HL-60 (cell line): ENCODE results near the gene GRIK5.

Experiments used
- DNase-seq, 2 experiments: peaks; one replicate each; pipeline ENCODE4 v3.0.0-alpha.2; 2010 to 2020; ENCODE audit warnings: low read depth in 1 of 2, low spot score in 1 of 2
- H3K27ac ChIP-seq: fragments of 250-450 bp; sonication (Bioruptor Pico); replicated peaks from 2 replicates; pipeline ENCODE4 v1.5.1; 2020; ENCODE audit warnings: mild to moderate bottlenecking, moderate library complexity
- H3K27me3 ChIP-seq: fragments of 250-450 bp; sonication (Bioruptor Pico); 2 replicates; pipeline ENCODE4 v1.5.1; 2021; ENCODE audit warnings: mild to moderate bottlenecking, moderate library complexity; ENCODE audit not compliant: insufficient read depth, poor library complexity, severe bottlenecking
- H3K4me3 ChIP-seq: replicated peaks from 2 replicates; pipeline ENCODE4 v1.5.1; 2011; ENCODE audit warnings: mild to moderate bottlenecking, control low read depth, low read length; ENCODE audit not compliant: insufficient read depth
- GABPA ChIP-seq: IDR thresholded peaks from 2 replicates; pipeline ENCODE4 v1.6.1; 2012; ENCODE audit warnings: low read depth
- POLR2AphosphoS5 ChIP-seq: IDR thresholded peaks from 2 replicates; pipeline ENCODE4 v1.6.1; 2012; ENCODE audit warnings: low read depth
- REST ChIP-seq: IDR thresholded peaks from 2 replicates; pipeline ENCODE4 v1.6.1; 2012; ENCODE audit warnings: low read depth; ENCODE audit not compliant: insufficient replicate concordance
- SPI1 ChIP-seq: IDR thresholded peaks from 2 replicates; pipeline ENCODE4 v1.6.1; 2012; ENCODE audit warnings: low read depth, mild to moderate bottlenecking, borderline replicate concordance
- TF ChIP-seq, protein P1 (sequence below): IDR thresholded peaks from one replicate; pipeline ENCODE4 v1.5.1; 2011; ENCODE audit warnings: low read length, control low read depth, inconsistent platforms; ENCODE audit not compliant: insufficient read depth

GRIK5 gene

DNA sequence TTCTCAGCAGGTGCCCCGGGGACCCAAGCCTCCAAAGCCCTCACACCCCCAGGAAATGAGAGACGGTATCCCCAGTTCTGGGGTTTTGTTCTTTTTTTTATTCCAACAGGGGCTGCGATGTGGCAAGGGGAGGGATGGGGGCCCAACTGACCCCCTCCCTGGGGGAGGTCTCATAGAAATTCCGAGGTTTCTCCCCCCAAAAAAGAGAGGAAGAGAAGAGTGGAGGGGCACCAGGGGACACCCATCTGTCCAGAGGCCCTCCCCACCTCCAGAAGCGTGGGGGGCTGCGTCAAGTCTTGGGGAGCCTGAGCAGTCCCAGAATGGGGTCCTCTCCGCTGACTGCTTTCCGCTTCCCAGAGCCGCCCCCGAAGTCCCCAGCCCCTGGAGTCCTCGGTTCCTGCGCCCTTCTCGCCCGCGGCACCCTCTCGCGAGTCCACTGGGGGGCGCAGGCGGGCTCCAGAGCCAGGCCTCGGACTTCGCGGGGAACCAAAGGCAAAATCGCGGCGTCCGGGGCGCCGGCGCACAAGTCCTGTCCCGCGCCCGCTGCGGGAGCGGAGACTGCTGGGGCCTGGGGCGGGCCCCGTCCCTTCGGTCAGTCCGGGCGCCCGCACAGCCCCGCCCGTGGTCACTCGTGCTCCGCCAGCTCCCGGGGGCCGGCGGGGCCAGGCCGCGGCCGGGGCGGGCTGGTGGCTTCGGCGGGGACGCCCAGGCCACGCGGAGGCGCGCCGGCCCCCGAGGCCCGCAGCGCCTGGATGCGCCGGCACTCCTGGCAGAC is 71.6 kb downstream of the GRIK5 start:
- no peak overlapping the region for H3K4me3 ChIP-seq
- peaks cover 41% of the 10 kb centered on the region for H3K27me3 ChIP-seq
- no peak overlapping the region for H3K27ac ChIP-seq
- peak in 1 of 2 experiments; percentile 41 for DNase-seq
- peak; percentile 78 for TF ChIP-seq REST
- TF ChIP-seq, protein P1, sequence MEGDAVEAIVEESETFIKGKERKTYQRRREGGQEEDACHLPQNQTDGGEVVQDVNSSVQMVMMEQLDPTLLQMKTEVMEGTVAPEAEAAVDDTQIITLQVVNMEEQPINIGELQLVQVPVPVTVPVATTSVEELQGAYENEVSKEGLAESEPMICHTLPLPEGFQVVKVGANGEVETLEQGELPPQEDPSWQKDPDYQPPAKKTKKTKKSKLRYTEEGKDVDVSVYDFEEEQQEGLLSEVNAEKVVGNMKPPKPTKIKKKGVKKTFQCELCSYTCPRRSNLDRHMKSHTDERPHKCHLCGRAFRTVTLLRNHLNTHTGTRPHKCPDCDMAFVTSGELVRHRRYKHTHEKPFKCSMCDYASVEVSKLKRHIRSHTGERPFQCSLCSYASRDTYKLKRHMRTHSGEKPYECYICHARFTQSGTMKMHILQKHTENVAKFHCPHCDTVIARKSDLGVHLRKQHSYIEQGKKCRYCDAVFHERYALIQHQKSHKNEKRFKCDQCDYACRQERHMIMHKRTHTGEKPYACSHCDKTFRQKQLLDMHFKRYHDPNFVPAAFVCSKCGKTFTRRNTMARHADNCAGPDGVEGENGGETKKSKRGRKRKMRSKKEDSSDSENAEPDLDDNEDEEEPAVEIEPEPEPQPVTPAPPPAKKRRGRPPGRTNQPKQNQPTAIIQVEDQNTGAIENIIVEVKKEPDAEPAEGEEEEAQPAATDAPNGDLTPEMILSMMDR = peak; percentile 25
- no peak for TF ChIP-seq GABPA
- TF ChIP-seq POLR2AphosphoS5 = no peak

DNA sequence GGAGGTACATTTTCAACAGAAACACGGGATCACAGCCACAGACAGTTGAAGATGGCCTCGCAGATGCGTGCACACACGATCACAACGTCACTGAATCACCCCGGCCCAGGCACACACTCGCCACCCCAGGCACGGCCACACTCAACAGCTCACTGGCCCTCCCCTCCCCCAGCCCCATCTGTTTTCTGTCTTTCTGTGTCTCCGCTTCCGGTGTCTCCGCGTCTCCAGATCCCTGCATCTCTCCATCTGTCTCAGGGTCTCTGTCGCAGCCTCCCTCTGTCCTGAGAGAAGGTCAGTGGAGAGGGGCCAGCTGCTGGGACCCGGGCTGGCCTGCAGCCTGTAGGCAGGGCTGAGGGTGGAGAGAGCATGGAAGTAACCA is 72.2 kb downstream of the GRIK5 start:
- no peak for DNase-seq
- Histone ChIP-seq H3K4me3 (no peak overlapping the region), H3K27me3 (peaks cover 44% of the 10 kb centered on the region), H3K27ac (no peak overlapping the region)
- TF ChIP-seq GABPA (no peak), REST (no peak), POLR2AphosphoS5 (no peak), SPI1 (no peak)
- TF ChIP-seq, protein P1 = no peak

- no peak for TF ChIP-seq SPI1
- TF ChIP-seq REST = peak; percentile 94
- Histone ChIP-seq H3K27me3 (peaks cover 47% of the 10 kb centered on the region), H3K4me3 (no peak overlapping the region), H3K27ac (no peak overlapping the region)
- DNase-seq = peak in 1 of 2 experiments; percentile 21
Measured at GRCh38 chr19:41997121-41997850, 72.7 kb downstream of the GRIK5 start.
